SU-DHL-6 (cell line): ENCODE results near the gene ASPN.

Experiments used
- EZH2phosphoT487 ChIP-seq: fragments of 200-600 bp; sonication (generic), shearing (Covaris generic); conservative IDR thresholded peaks from 2 replicates; pipeline ENCODE4 v1.6.1; 2018; ENCODE audit warnings: mild to moderate bottlenecking, antibody characterized with exemption, low read length, moderate library complexity, mixed read lengths
- TF ChIP-seq, protein P1 (sequence below): fragments of 200-600 bp; sonication (generic); IDR thresholded peaks from one replicate; pipeline ENCODE4 v1.5.1; 2017; ENCODE audit warnings: antibody characterized with exemption, mild to moderate bottlenecking, low read length, moderate library complexity; ENCODE audit not compliant: insufficient read depth, poor library complexity, severe bottlenecking

GRCh38 chr9:92408747-92409478 is 73.4 kb downstream of the ASPN start:
- TF ChIP-seq, protein P1, sequence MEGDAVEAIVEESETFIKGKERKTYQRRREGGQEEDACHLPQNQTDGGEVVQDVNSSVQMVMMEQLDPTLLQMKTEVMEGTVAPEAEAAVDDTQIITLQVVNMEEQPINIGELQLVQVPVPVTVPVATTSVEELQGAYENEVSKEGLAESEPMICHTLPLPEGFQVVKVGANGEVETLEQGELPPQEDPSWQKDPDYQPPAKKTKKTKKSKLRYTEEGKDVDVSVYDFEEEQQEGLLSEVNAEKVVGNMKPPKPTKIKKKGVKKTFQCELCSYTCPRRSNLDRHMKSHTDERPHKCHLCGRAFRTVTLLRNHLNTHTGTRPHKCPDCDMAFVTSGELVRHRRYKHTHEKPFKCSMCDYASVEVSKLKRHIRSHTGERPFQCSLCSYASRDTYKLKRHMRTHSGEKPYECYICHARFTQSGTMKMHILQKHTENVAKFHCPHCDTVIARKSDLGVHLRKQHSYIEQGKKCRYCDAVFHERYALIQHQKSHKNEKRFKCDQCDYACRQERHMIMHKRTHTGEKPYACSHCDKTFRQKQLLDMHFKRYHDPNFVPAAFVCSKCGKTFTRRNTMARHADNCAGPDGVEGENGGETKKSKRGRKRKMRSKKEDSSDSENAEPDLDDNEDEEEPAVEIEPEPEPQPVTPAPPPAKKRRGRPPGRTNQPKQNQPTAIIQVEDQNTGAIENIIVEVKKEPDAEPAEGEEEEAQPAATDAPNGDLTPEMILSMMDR = no peak
- TF ChIP-seq EZH2phosphoT487 = no peak
